Activated naive CD8-positive, alpha-beta T cell treated with anti-CD3 and anti-CD28 coated beads, Interleukin-2, amount 50 U/mL, for 24 hours (primary cell): ENCODE results near the gene LKAAEAR1.
"Not testable (repeated sequence)": the region's sequence is repeated elsewhere in the genome, so short reads cannot be mapped to it uniquely, and the experiment has no call there.

Experiments used
- ATAC-seq: fragments of 150-1000 bp; cut with Tn5 transposase; one replicate; pipeline ENCODE4 v1.10.0; 2021
- DNase-seq: peaks from one replicate; pipeline ENCODE4 v3.0.0; 2021
- H3K27ac Mint-ChIP-seq: one replicate; pipeline ENCODE4 v1.8.0; 2021; ENCODE audit warnings: mild to moderate bottlenecking, mixed read lengths
- H3K27me3 Mint-ChIP-seq: one replicate; pipeline ENCODE4 v1.8.0; 2021; ENCODE audit warnings: mixed read lengths
- H3K36me3 Mint-ChIP-seq: one replicate; pipeline ENCODE4 v1.8.0; 2021; ENCODE audit warnings: low read depth, mixed read lengths
- H3K4me1 Mint-ChIP-seq: one replicate; pipeline ENCODE4 v1.8.0; 2021; ENCODE audit warnings: mixed read lengths
- H3K4me3 Mint-ChIP-seq: one replicate; pipeline ENCODE4 v1.8.0; 2021; ENCODE audit warnings: mild to moderate bottlenecking, moderate library complexity, mixed read lengths
- H3K9me3 Mint-ChIP-seq: one replicate; pipeline ENCODE4 v1.8.0; 2021; ENCODE audit warnings: mixed read lengths

The LKAAEAR1 gene

GRCh38 chr20:64093013-64093503, 8.9 kb upstream of the LKAAEAR1 start:
- H3K9me3 Mint-ChIP-seq = peaks cover 6% of the 10 kb centered on the region
- DNase-seq (no peak), ATAC-seq (no peak)
- no peak overlapping the region for H3K27ac Mint-ChIP-seq
- H3K4me1 Mint-ChIP-seq = no peaks in the 10 kb centered on the region
- no peaks in the 10 kb centered on the region for H3K27me3 Mint-ChIP-seq
- H3K4me3 Mint-ChIP-seq = no peak overlapping the region
- peaks cover 2% of the 10 kb centered on the region for H3K36me3 Mint-ChIP-seq

GRCh38 chr20:64092258-64093012, 8.2 kb upstream of the LKAAEAR1 start:
- Mint-ChIP-seq H3K27ac (no peak overlapping the region), H3K27me3 (no peaks in the 10 kb centered on the region), H3K4me1 (no peaks in the 10 kb centered on the region), H3K4me3 (no peak overlapping the region), H3K36me3 (peaks cover 2% of the 10 kb centered on the region), H3K9me3 (peaks cover 6% of the 10 kb centered on the region)
- no peak for ATAC-seq
- no peak for DNase-seq

GRCh38 chr20:64091770-64092169, 7.6 kb upstream of the LKAAEAR1 start:
- no peak for ATAC-seq
- H3K4me3 Mint-ChIP-seq = no peak overlapping the region
- H3K36me3 Mint-ChIP-seq = peaks cover under 1% of the 10 kb centered on the region
- H3K4me1 Mint-ChIP-seq = no peaks in the 10 kb centered on the region
- DNase-seq = no peak
- no peaks in the 10 kb centered on the region for H3K27me3 Mint-ChIP-seq
- no peak overlapping the region for H3K27ac Mint-ChIP-seq
- H3K9me3 Mint-ChIP-seq = peaks cover 4% of the 10 kb centered on the region

GRCh38 chr20:64091340-64091739, 7.1 kb upstream of the LKAAEAR1 start:
- no peak overlapping the region for H3K4me3 Mint-ChIP-seq
- no peaks in the 10 kb centered on the region for H3K4me1 Mint-ChIP-seq
- no peak overlapping the region for H3K27ac Mint-ChIP-seq
- H3K36me3 Mint-ChIP-seq = no peaks in the 10 kb centered on the region
- no peak for DNase-seq
- H3K9me3 Mint-ChIP-seq = no peaks in the 10 kb centered on the region
- ATAC-seq = no peak
- no peaks in the 10 kb centered on the region for H3K27me3 Mint-ChIP-seq

GRCh38 chr20:64090165-64090564, 6.0 kb upstream of the LKAAEAR1 start:
- no peak for ATAC-seq
- Mint-ChIP-seq H3K36me3 (no peaks in the 10 kb centered on the region), H3K27ac (no peak overlapping the region), H3K4me3 (no peak overlapping the region), H3K4me1 (no peaks in the 10 kb centered on the region), H3K27me3 (peaks cover 5% of the 10 kb centered on the region), H3K9me3 (no peaks in the 10 kb centered on the region)
- DNase-seq = no peak

- not testable (repeated sequence) for H3K4me3 Mint-ChIP-seq, H3K36me3 Mint-ChIP-seq, DNase-seq, H3K9me3 Mint-ChIP-seq, H3K27ac Mint-ChIP-seq, H3K4me1 Mint-ChIP-seq, ATAC-seq
- H3K27me3 Mint-ChIP-seq = peaks cover 11% of the 10 kb centered on the region
Measured at GRCh38 chr20:64088586-64088985, 4.4 kb upstream of the LKAAEAR1 start.

GRCh38 chr20:64087226-64087825, 3.1 kb upstream of the LKAAEAR1 start:
- not testable (repeated sequence) for ATAC-seq, H3K4me3 Mint-ChIP-seq, DNase-seq, H3K36me3 Mint-ChIP-seq, H3K9me3 Mint-ChIP-seq, H3K27ac Mint-ChIP-seq
- Mint-ChIP-seq H3K27me3 (peaks cover 11% of the 10 kb centered on the region), H3K4me1 (peaks cover 12% of the 10 kb centered on the region)

GRCh38 chr20:64086801-64087200, 2.6 kb upstream of the LKAAEAR1 start:
- Mint-ChIP-seq H3K9me3 (no peaks in the 10 kb centered on the region), H3K27me3 (peaks cover 16% of the 10 kb centered on the region), H3K4me3 (no peak overlapping the region), H3K27ac (no peak overlapping the region), H3K4me1 (peaks cover 15% of the 10 kb centered on the region), H3K36me3 (no peaks in the 10 kb centered on the region)
- ATAC-seq (no peak), DNase-seq (no peak)

GRCh38 chr20:64084685-64085152, 521 bp upstream of the LKAAEAR1 start:
- Mint-ChIP-seq H3K36me3 (no peaks in the 10 kb centered on the region), H3K9me3 (no peaks in the 10 kb centered on the region), H3K27me3 (peaks cover 19% of the 10 kb centered on the region), H3K4me3 (peak overlapping the region; percentile 77), H3K27ac (no peak overlapping the region), H3K4me1 (peaks cover 25% of the 10 kb centered on the region)
- ATAC-seq (no peak), DNase-seq (no peak)

- DNase-seq (peak; percentile 82), ATAC-seq (peak; percentile 50)
- H3K36me3 Mint-ChIP-seq = no peaks in the 10 kb centered on the region
- peaks cover 27% of the 10 kb centered on the region for H3K4me1 Mint-ChIP-seq
- peak overlapping the region; percentile 68 for H3K4me3 Mint-ChIP-seq
- peaks cover 19% of the 10 kb centered on the region for H3K27me3 Mint-ChIP-seq
- no peaks in the 10 kb centered on the region for H3K9me3 Mint-ChIP-seq
- no peak overlapping the region for H3K27ac Mint-ChIP-seq
Measured at GRCh38 chr20:64083378-64083803, 807 bp downstream of the LKAAEAR1 start.

GRCh38 chr20:64082820-64083377, 1.3 kb downstream of the LKAAEAR1 start:
- peaks cover 30% of the 10 kb centered on the region for H3K4me1 Mint-ChIP-seq
- DNase-seq = no peak
- H3K4me3 Mint-ChIP-seq = peak overlapping the region; percentile 68
- H3K27me3 Mint-ChIP-seq = peaks cover 19% of the 10 kb centered on the region
- H3K9me3 Mint-ChIP-seq = no peaks in the 10 kb centered on the region
- ATAC-seq = no peak
- no peaks in the 10 kb centered on the region for H3K36me3 Mint-ChIP-seq
- H3K27ac Mint-ChIP-seq = no peak overlapping the region

- peaks cover 19% of the 10 kb centered on the region for H3K27me3 Mint-ChIP-seq
- no peak overlapping the region for H3K27ac Mint-ChIP-seq
- H3K4me3 Mint-ChIP-seq = no peak overlapping the region
- H3K36me3 Mint-ChIP-seq = no peaks in the 10 kb centered on the region
- H3K9me3 Mint-ChIP-seq = no peaks in the 10 kb centered on the region
- no peak for DNase-seq
- no peak for ATAC-seq
- H3K4me1 Mint-ChIP-seq = peaks cover 35% of the 10 kb centered on the region
Measured at GRCh38 chr20:64082126-64082731, 2.0 kb downstream of the LKAAEAR1 start.

GRCh38 chr20:64081624-64081964, 2.6 kb downstream of the LKAAEAR1 start:
- peaks cover 19% of the 10 kb centered on the region for H3K27me3 Mint-ChIP-seq
- no peak overlapping the region for H3K27ac Mint-ChIP-seq
- no peak overlapping the region for H3K4me3 Mint-ChIP-seq
- H3K4me1 Mint-ChIP-seq = peaks cover 38% of the 10 kb centered on the region
- no peaks in the 10 kb centered on the region for H3K9me3 Mint-ChIP-seq
- no peaks in the 10 kb centered on the region for H3K36me3 Mint-ChIP-seq
- DNase-seq = no peak
- ATAC-seq = no peak

- Mint-ChIP-seq H3K4me3 (peak overlapping the region; percentile 65), H3K27ac (no peak overlapping the region), H3K4me1 (peaks cover 38% of the 10 kb centered on the region), H3K27me3 (peaks cover 19% of the 10 kb centered on the region), H3K9me3 (no peaks in the 10 kb centered on the region), H3K36me3 (no peaks in the 10 kb centered on the region)
- DNase-seq (no peak), ATAC-seq (no peak)
Measured at GRCh38 chr20:64080813-64081623, 3.2 kb downstream of the LKAAEAR1 start.
